GM12878 (cell line): Measurements from ENCODE around the gene CD82. TPM values are rescaled to one million over a fixed set of nuclear protein-coding genes. Genes with fewer than 3 reads are reported as not detected.

ENCODE experiments used
- ATAC-seq: fragments of 200-7000 bp; cut with Tn5 transposase; 3 replicates; pipeline ENCODE4 v1.9.1; 2020; ENCODE audit warnings: mild to moderate bottlenecking, moderate library complexity
- BruUV-seq: library from RNA; stranded (reverse); fragments of 400-500 nt; replicated peaks from 2 replicates; lab custom pipeline; 2021; lab: Mats Ljungman, UMichigan
- CTCF ChIA-PET: fragments of 300-600 bp; sonication (Branson Sonifier 250); formaldehyde crosslinking; extraction: SDS; loops from one replicate; lab custom pipeline; 2021; ENCODE audit warnings: inconsistent platforms; lab: Yijun Ruan, JAX
- POLR2A ChIA-PET: fragments of 350-600 bp; formaldehyde crosslinking; extraction: SDS; loops from one replicate; lab custom pipeline; 2021; ENCODE audit warnings: inconsistent platforms; lab: Charles Lee
- RAD21 ChIA-PET: fragments of 300-600 bp; sonication (Branson Sonifier 250); formaldehyde crosslinking; loops from one replicate; lab custom pipeline; 2023; ENCODE audit warnings: antibody characterized with exemption; ENCODE audit not compliant: unreplicated experiment; lab: Charles Lee
- SMC1A ChIA-PET: fragments of 300-600 bp; sonication (Branson Sonifier 250); formaldehyde crosslinking; loops from one replicate; lab custom pipeline; 2023; ENCODE audit not compliant: unreplicated experiment, uncharacterized antibody; lab: Charles Lee
- DNase-seq: peaks from one replicate; pipeline ENCODE4 v3.0.0-alpha.2; 2011; ENCODE audit warnings: low read depth, low spot score
- FAIRE-seq: peaks from 3 replicates; lab custom pipeline; 2011; peaks lifted over from hg19 to GRCh38; lab: Jason Lieb, UNC
- H2AFZ ChIP-seq: 2 replicates; pipeline ENCODE4 v1.6.0; 2011; ENCODE audit warnings: low read depth, low read length, control low read depth; ENCODE audit not compliant: control insufficient read depth
- H3K27ac ChIP-seq: 2 replicates; pipeline ENCODE4 v1.5.1; 2011; ENCODE audit warnings: control low read depth; ENCODE audit not compliant: control insufficient read depth, insufficient read depth
- H3K27me3 ChIP-seq, 2 experiments: replicated peaks in 1 of 2; 2 replicates each; pipeline versions ENCODE4 v1.6.0 to v1.6.1; 2011; ENCODE audit warnings: low read length in 1 of 2; ENCODE audit not compliant: control insufficient read depth in 2 of 2, insufficient read depth in 2 of 2
- H3K36me3 ChIP-seq, 2 experiments: 2 replicates each; pipeline ENCODE4 v1.5.1; 2011; ENCODE audit warnings: low read length in 1 of 2; ENCODE audit not compliant: control insufficient read depth in 2 of 2, insufficient read depth in 2 of 2
- H3K4me1 ChIP-seq: 2 replicates; pipeline ENCODE4 v1.6.1; 2011; ENCODE audit warnings: mild to moderate bottlenecking, low read length, moderate library complexity, mixed read lengths; ENCODE audit not compliant: control insufficient read depth, insufficient read depth
- H3K4me2 ChIP-seq: 2 replicates; pipeline ENCODE4 v1.6.0; 2011; ENCODE audit warnings: control low read depth; ENCODE audit not compliant: control insufficient read depth, insufficient read depth
- H3K4me3 ChIP-seq: fragments of 200-600 bp; sonication (generic); 2 replicates; pipeline ENCODE4 v1.5.1; 2016
- H3K79me2 ChIP-seq: 2 replicates; pipeline ENCODE4 v1.6.0; 2011; ENCODE audit warnings: low read length; ENCODE audit not compliant: control insufficient read depth, insufficient read depth
- H3K9ac ChIP-seq: 2 replicates; pipeline ENCODE4 v1.8.0; 2011; ENCODE audit warnings: low read length, control low read depth, mixed read lengths; ENCODE audit not compliant: control insufficient read depth, insufficient read depth
- H3K9me3 ChIP-seq: replicated peaks from 3 replicates; pipeline ENCODE4 v1.5.1; 2011; ENCODE audit warnings: mild to moderate bottlenecking, low read length; ENCODE audit not compliant: control insufficient read depth, insufficient read depth
- H4K20me1 ChIP-seq: 2 replicates; pipeline ENCODE4 v1.6.0; 2011; ENCODE audit not compliant: control insufficient read depth, insufficient read depth
- BMI1 ChIP-seq: fragments of 450-650 bp; IDR thresholded peaks from 2 replicates; pipeline ENCODE4 v1.6.1; 2016; ENCODE audit warnings: mild to moderate bottlenecking, moderate library complexity, borderline replicate concordance
- BRCA1 ChIP-seq: IDR thresholded peaks from 2 replicates; pipeline ENCODE4 v1.6.1; 2011; ENCODE audit warnings: low read depth, low read length, improper control_type of control experiment
- CHD1 ChIP-seq: IDR thresholded peaks from 2 replicates; pipeline ENCODE4 v1.6.1; 2012; ENCODE audit warnings: low read depth, low read length, improper control_type of control experiment
- ETV6 ChIP-seq, 2 experiments: fragments of 450-650 bp in 1 of 2; IDR thresholded peaks in 1 of 2; conservative IDR thresholded peaks in 1 of 2; 2 replicates each; pipeline ENCODE4 v1.6.1; 2014; ENCODE audit warnings: antibody characterized with exemption in 1 of 2, borderline replicate concordance in 1 of 2, low read depth in 1 of 2, mild to moderate bottlenecking in 1 of 2, moderate library complexity in 1 of 2
- HCFC1 ChIP-seq: fragments of 150-350 bp; IDR thresholded peaks from 2 replicates; pipeline ENCODE4 v1.6.1; 2014; ENCODE audit warnings: low read length
- HDAC2 ChIP-seq: fragments of 200-600 bp; sonication (generic); IDR thresholded peaks from 2 replicates; pipeline ENCODE4 v1.6.1; 2017
- HSF1 ChIP-seq: fragments of 150-350 bp; IDR thresholded peaks from 2 replicates; pipeline ENCODE4 v1.6.1; 2014; ENCODE audit warnings: mild to moderate bottlenecking, low read depth, low read length
- IKZF1 ChIP-seq: fragments of 450-650 bp; conservative IDR thresholded peaks from 2 replicates; pipeline ENCODE4 v1.6.1; 2017; ENCODE audit warnings: antibody characterized with exemption, mild to moderate bottlenecking
- PBX3 ChIP-seq: IDR thresholded peaks from 2 replicates; pipeline ENCODE4 v1.6.1; 2011; ENCODE audit warnings: mild to moderate bottlenecking, low read depth, low read length, moderate library complexity; ENCODE audit not compliant: insufficient replicate concordance
- PML ChIP-seq: IDR thresholded peaks from 2 replicates; pipeline ENCODE4 v1.6.1; 2012; ENCODE audit warnings: low read length, inconsistent platforms
- SMC3 ChIP-seq: IDR thresholded peaks from 2 replicates; pipeline ENCODE4 v1.6.1; 2011; ENCODE audit warnings: low read length, improper control_type of control experiment, borderline replicate concordance
- SPI1 ChIP-seq: IDR thresholded peaks from 2 replicates; pipeline ENCODE4 v1.6.1; 2011; ENCODE audit warnings: low read depth, mild to moderate bottlenecking, low read length, moderate library complexity, borderline replicate concordance; ENCODE audit not compliant: insufficient read depth
- ZBTB40 ChIP-seq: fragments of 450-650 bp; IDR thresholded peaks from 2 replicates; pipeline ENCODE4 v1.6.1; 2016; ENCODE audit warnings: mild to moderate bottlenecking, moderate library complexity, borderline replicate concordance
- ZSCAN29 ChIP-seq: fragments of 450-650 bp; IDR thresholded peaks from 2 replicates; pipeline ENCODE4 v1.6.1; 2017; ENCODE audit warnings: mild to moderate bottlenecking, moderate library complexity
- ZZZ3 ChIP-seq: IDR thresholded peaks from 2 replicates; pipeline ENCODE4 v1.6.1; 2011; ENCODE audit warnings: low read depth; ENCODE audit not compliant: control insufficient read depth, insufficient read length
- WGBS: methylation state at CpG from one replicate; pipeline ENCODE4 v1.1.6; 2016; ENCODE audit warnings: low lambda C conversion rate; ENCODE audit not compliant: insufficient replicate concordance, insufficient coverage; ENCODE audit errors: missing lambda C conversion rate; 5-methylcytosine and 5-hydroxymethylcytosine counted together
- in situ Hi-C: fragments of 300-500 bp; cut with MboI; formaldehyde crosslinking; loops from 9 replicates; pipeline ENCODE4 v1.14.3; 2018; ENCODE audit warnings: mixed read lengths
- intact Hi-C: fragments of 100-400 bp; cut with micrococcal nuclease; formaldehyde crosslinking; loops from one replicate; pipeline ENCODE4 v1.14.2; 2022; ENCODE audit not compliant: unreplicated experiment
- polyA plus RNA-seq, 11 experiments: library from polyadenylated mRNA; depleted of rRNA in 4 of 11; unstranded in 6 of 11; stranded (reverse) in 5 of 11; fragments of >200 nt; fragmentation: Nextera tagmentation in 4 of 11; fragmentation: Illumina TruSeq in 1 of 11; extraction: Ambion mirVana in 4 of 11; extraction: Trizol in 1 of 11; gene quantifications; 1 replicate in 1 of 11; 2 replicates in 10 of 11; pipeline versions ENCODE4 v1.2.1 to v1.2.3, GENCODE V29; 2011 to 2016; ENCODE audit warnings: inconsistent platforms in 2 of 11, missing spikeins in 2 of 11, low read depth in 1 of 11
- total RNA-seq, 4 experiments: library from RNA; depleted of rRNA in 3 of 4; stranded (reverse); fragments of >200 nt in 3 of 4; fragmentation: Illumina TruSeq in 1 of 4; extraction: Trizol in 1 of 4; gene quantifications; 2 replicates each; pipeline versions ENCODE4 v1.2.1 to v1.2.3, GENCODE V29; 2013 to 2021

Gene CD82
- total and polyA plus RNA-seq, 10 of the 15 experiments (the other 5 are each of a cell fraction or from before 2014, with no cell fraction given) = 5.2 to 180 (median 84.7) TPM

GRCh38 chr11:44574610-44575287 is 9.3 kb downstream of the CD82 start:
- Histone ChIP-seq H3K36me3 (peaks cover 3 to 22% of the 10 kb centered on the region in 2 experiments), H2AFZ (no peak overlapping the region), H3K27ac (peak overlapping the region; percentile 88), H3K27me3 (no peaks in the 10 kb centered on the region), H3K4me1 (peaks cover 63% of the 10 kb centered on the region), H3K4me3 (peak overlapping the region; percentile 38; the same call in 1 of the 2 replicates), H3K9ac (peak overlapping the region; percentile 62), H4K20me1 (no peaks in the 10 kb centered on the region), H3K9me3 (no peaks in the 10 kb centered on the region), H3K79me2 (peaks cover 99% of the 10 kb centered on the region), H3K4me2 (peak overlapping the region; percentile 93)
- DNase-seq = peak; percentile 66
- FAIRE-seq = no peak
- intact Hi-C loops = no loop called here
- in situ Hi-C loops = loop anchor here (25.0 kb wide), 1 partner anchor 1212 kb away; the partner anchor contains the start of gene TTC17
- CTCF ChIA-PET = interaction anchor here (0.9 to 11.7 kb wide), 8 partner anchors 9 to 43 kb away, joined by 3 to 109 read pairs (median 6); partner anchors contain the start of gene CD82
- SMC1A ChIA-PET = interaction anchor here (1.1 to 8.2 kb wide), 9 partner anchors 10 to 43 kb away, joined by 6 to 114 read pairs (median 9); partner anchors contain the start of gene CD82
- RAD21 ChIA-PET = interaction anchor here (1.2 to 7.3 kb wide), 11 partner anchors 9 to 54 kb away, joined by 4 to 84 read pairs (median 8); partner anchors contain the start of gene CD82
- POLR2A ChIA-PET = interaction anchor here (1.3 to 23.1 kb wide), 5 partner anchors 9 to 43 kb away, joined by 5 to 434 read pairs (median 14); partner anchors contain the start of gene CD82
- ATAC-seq = peak; percentile 66
- BruUV-seq = TSS peak; percentile 6
- WGBS = 46% methylated on average over 5 of the region's 5 CpGs
- TF ChIP-seq CHD1 (no peak), PML (0 out of 2 replicates have a peak, but pooled peaks have one; percentile 41), HSF1 (no peak), ZZZ3 (no peak), HCFC1 (no peak), PBX3 (peak; percentile 34), SPI1 (no peak), IKZF1 (peak; percentile 70), SMC3 (no peak), ZBTB40 (no peak), BMI1 (no peak), ETV6 (conservative IDR thresholded peaks at IDR 0.05 in 1 of 2, IDR thresholded peaks at IDR 0.05 in 1 of 2; ENCODE audit: borderline replicate concordance in 1 of 2, low read depth in 1 of 2) (no peak), HDAC2 (no peak), BRCA1 (no peak), ZSCAN29 (no peak)
